ENCODE data around the gene OGDH.

DNA sequence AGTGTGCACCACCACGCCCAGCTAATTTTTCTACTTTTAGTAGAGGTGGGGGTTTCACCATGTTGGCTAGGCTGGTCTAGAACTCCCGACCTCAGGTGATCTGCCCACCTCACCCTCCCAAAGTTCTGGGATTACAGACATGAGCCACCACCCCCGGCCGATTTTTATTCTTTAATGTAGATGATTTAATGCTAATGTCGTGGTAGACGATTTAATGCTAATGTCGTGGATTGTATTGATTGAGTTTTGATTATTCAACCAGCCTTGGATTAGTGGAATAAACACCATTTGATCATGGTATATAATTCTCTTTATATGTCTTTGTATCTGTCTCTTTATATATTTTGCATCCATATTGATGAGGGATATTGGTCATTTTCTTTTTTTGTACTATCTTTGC lies 52.6 kb downstream of the OGDH start:
- TF ChIP-seq, protein P1, sequence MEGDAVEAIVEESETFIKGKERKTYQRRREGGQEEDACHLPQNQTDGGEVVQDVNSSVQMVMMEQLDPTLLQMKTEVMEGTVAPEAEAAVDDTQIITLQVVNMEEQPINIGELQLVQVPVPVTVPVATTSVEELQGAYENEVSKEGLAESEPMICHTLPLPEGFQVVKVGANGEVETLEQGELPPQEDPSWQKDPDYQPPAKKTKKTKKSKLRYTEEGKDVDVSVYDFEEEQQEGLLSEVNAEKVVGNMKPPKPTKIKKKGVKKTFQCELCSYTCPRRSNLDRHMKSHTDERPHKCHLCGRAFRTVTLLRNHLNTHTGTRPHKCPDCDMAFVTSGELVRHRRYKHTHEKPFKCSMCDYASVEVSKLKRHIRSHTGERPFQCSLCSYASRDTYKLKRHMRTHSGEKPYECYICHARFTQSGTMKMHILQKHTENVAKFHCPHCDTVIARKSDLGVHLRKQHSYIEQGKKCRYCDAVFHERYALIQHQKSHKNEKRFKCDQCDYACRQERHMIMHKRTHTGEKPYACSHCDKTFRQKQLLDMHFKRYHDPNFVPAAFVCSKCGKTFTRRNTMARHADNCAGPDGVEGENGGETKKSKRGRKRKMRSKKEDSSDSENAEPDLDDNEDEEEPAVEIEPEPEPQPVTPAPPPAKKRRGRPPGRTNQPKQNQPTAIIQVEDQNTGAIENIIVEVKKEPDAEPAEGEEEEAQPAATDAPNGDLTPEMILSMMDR (IDR thresholded peaks at IDR 0.05 in 2 of 3, conservative IDR thresholded peaks at IDR 0.05 in 1 of 3; ENCODE audit: control insufficient read depth in 2 of 3, extremely low read depth in 1 of 3, insufficient read depth in 1 of 3, low read depth in 3 of 3, low read length in 3 of 3) = no peak
- TF ChIP-seq ZNF274 (IDR thresholded peaks at IDR 0.05; ENCODE audit: insufficient read depth, insufficient read length) = no peak
- TF ChIP-seq, protein P2, sequence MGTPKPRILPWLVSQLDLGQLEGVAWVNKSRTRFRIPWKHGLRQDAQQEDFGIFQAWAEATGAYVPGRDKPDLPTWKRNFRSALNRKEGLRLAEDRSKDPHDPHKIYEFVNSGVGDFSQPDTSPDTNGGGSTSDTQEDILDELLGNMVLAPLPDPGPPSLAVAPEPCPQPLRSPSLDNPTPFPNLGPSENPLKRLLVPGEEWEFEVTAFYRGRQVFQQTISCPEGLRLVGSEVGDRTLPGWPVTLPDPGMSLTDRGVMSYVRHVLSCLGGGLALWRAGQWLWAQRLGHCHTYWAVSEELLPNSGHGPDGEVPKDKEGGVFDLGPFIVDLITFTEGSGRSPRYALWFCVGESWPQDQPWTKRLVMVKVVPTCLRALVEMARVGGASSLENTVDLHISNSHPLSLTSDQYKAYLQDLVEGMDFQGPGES (IDR thresholded peaks at IDR 0.05) = no peak
- TF ChIP-seq, protein P3, sequence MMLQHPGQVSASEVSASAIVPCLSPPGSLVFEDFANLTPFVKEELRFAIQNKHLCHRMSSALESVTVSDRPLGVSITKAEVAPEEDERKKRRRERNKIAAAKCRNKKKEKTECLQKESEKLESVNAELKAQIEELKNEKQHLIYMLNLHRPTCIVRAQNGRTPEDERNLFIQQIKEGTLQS (IDR thresholded peaks at IDR 0.05; ENCODE audit: borderline replicate concordance, extremely low read depth, low read depth, low read length) = no peak
- no peak for TF ChIP-seq NBN (IDR thresholded peaks at IDR 0.05)
- no peak for TF ChIP-seq TCF7 (IDR thresholded peaks at IDR 0.05; ENCODE audit: borderline replicate concordance)
- TF ChIP-seq, protein P4, sequence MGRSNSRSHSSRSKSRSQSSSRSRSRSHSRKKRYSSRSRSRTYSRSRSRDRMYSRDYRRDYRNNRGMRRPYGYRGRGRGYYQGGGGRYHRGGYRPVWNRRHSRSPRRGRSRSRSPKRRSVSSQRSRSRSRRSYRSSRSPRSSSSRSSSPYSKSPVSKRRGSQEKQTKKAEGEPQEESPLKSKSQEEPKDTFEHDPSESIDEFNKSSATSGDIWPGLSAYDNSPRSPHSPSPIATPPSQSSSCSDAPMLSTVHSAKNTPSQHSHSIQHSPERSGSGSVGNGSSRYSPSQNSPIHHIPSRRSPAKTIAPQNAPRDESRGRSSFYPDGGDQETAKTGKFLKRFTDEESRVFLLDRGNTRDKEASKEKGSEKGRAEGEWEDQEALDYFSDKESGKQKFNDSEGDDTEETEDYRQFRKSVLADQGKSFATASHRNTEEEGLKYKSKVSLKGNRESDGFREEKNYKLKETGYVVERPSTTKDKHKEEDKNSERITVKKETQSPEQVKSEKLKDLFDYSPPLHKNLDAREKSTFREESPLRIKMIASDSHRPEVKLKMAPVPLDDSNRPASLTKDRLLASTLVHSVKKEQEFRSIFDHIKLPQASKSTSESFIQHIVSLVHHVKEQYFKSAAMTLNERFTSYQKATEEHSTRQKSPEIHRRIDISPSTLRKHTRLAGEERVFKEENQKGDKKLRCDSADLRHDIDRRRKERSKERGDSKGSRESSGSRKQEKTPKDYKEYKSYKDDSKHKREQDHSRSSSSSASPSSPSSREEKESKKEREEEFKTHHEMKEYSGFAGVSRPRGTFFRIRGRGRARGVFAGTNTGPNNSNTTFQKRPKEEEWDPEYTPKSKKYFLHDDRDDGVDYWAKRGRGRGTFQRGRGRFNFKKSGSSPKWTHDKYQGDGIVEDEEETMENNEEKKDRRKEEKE (IDR thresholded peaks at IDR 0.05) = no peak
